HEK293 (cell line): Measurements from ENCODE around the gene LENEP.

ENCODE experiments used
- BCL11A ChIP-seq: fragments of 450-650 bp; formaldehyde crosslinking; IDR thresholded peaks from 2 replicates; pipeline ENCODE4 v1.5.1; 2016; ENCODE audit warnings: low read depth, missing biosample characterization, missing genetic modification characterization
- EGR2 ChIP-seq: fragments of 450-650 bp; formaldehyde crosslinking; IDR thresholded peaks from 2 replicates; pipeline ENCODE4 v1.5.1; 2016; ENCODE audit warnings: low read depth, missing biosample characterization, missing genetic modification characterization
- GLI4 ChIP-seq: fragments of 450-650 bp; formaldehyde crosslinking; IDR thresholded peaks from 2 replicates; pipeline ENCODE4 v1.5.1; 2016; ENCODE audit warnings: missing biosample characterization, missing genetic modification characterization
- OVOL3 ChIP-seq: fragments of 450-650 bp; formaldehyde crosslinking; IDR thresholded peaks from 2 replicates; pipeline ENCODE4 v1.5.1; 2016; ENCODE audit warnings: missing biosample characterization, missing genetic modification characterization
- YY1 ChIP-seq: fragments of 450-650 bp; formaldehyde crosslinking; IDR thresholded peaks from 2 replicates; pipeline ENCODE4 v1.5.1; 2018; ENCODE audit warnings: missing biosample characterization, missing genetic modification characterization
- ZBTB1 ChIP-seq: fragments of 450-650 bp; formaldehyde crosslinking; IDR thresholded peaks from 2 replicates; pipeline ENCODE4 v1.5.1; 2016; ENCODE audit warnings: missing biosample characterization, missing genetic modification characterization
- ZBTB17 ChIP-seq: fragments of 450-650 bp; formaldehyde crosslinking; IDR thresholded peaks from 2 replicates; pipeline ENCODE4 v1.5.1; 2016; ENCODE audit warnings: missing biosample characterization, missing genetic modification characterization
- ZBTB48 ChIP-seq: fragments of 450-650 bp; formaldehyde crosslinking; IDR thresholded peaks from 2 replicates; pipeline ENCODE4 v1.5.1; 2016; ENCODE audit warnings: missing biosample characterization, missing genetic modification characterization
- ZBTB8A ChIP-seq: fragments of 450-650 bp; formaldehyde crosslinking; IDR thresholded peaks from 2 replicates; pipeline ENCODE4 v1.5.1; 2016; ENCODE audit warnings: missing biosample characterization, missing genetic modification characterization
- ZFHX2 ChIP-seq: fragments of 450-650 bp; formaldehyde crosslinking; conservative IDR thresholded peaks from 2 replicates; pipeline ENCODE4 v1.5.1; 2016; ENCODE audit warnings: missing biosample characterization, missing genetic modification characterization
- ZFP3 ChIP-seq: fragments of 450-650 bp; formaldehyde crosslinking; IDR thresholded peaks from 2 replicates; pipeline ENCODE4 v1.5.1; 2016; ENCODE audit warnings: low read depth, missing biosample characterization, missing genetic modification characterization
- ZFP69B ChIP-seq: fragments of 450-650 bp; formaldehyde crosslinking; IDR thresholded peaks from 2 replicates; pipeline ENCODE4 v1.5.1; 2016; ENCODE audit warnings: missing biosample characterization, missing genetic modification characterization
- ZIC2 ChIP-seq: fragments of 450-650 bp; formaldehyde crosslinking; IDR thresholded peaks from 2 replicates; pipeline ENCODE4 v1.5.1; 2016; ENCODE audit warnings: missing biosample characterization, missing genetic modification characterization
- ZNF133 ChIP-seq: fragments of 450-650 bp; formaldehyde crosslinking; IDR thresholded peaks from 2 replicates; pipeline ENCODE4 v1.5.1; 2016; ENCODE audit warnings: missing biosample characterization, missing genetic modification characterization
- ZNF157 ChIP-seq: fragments of 450-650 bp; formaldehyde crosslinking; IDR thresholded peaks from 2 replicates; pipeline ENCODE4 v1.5.1; 2016; ENCODE audit warnings: missing biosample characterization, missing genetic modification characterization
- ZNF239 ChIP-seq: fragments of 450-650 bp; formaldehyde crosslinking; IDR thresholded peaks from 2 replicates; pipeline ENCODE4 v1.5.1; 2016; ENCODE audit warnings: missing biosample characterization, missing genetic modification characterization
- ZNF335 ChIP-seq: fragments of 450-650 bp; formaldehyde crosslinking; conservative IDR thresholded peaks from 2 replicates; pipeline ENCODE4 v1.5.1; 2016; ENCODE audit warnings: missing biosample characterization, missing genetic modification characterization
- ZNF473 ChIP-seq: fragments of 450-650 bp; formaldehyde crosslinking; IDR thresholded peaks from 2 replicates; pipeline ENCODE4 v1.5.1; 2017; ENCODE audit warnings: missing biosample characterization, missing genetic modification characterization
- ZNF514 ChIP-seq: fragments of 450-650 bp; formaldehyde crosslinking; IDR thresholded peaks from 2 replicates; pipeline ENCODE4 v1.5.1; 2016; ENCODE audit warnings: missing biosample characterization, missing genetic modification characterization
- ZNF544 ChIP-seq: fragments of 450-650 bp; formaldehyde crosslinking; IDR thresholded peaks from 2 replicates; pipeline ENCODE4 v1.5.0; 2017; ENCODE audit warnings: missing biosample characterization, missing genetic modification characterization
- ZNF558 ChIP-seq: fragments of 450-650 bp; formaldehyde crosslinking; IDR thresholded peaks from 2 replicates; pipeline ENCODE4 v1.5.1; 2016; ENCODE audit warnings: missing biosample characterization, missing genetic modification characterization
- ZNF561 ChIP-seq: fragments of 450-650 bp; IDR thresholded peaks from 2 replicates; pipeline ENCODE4 v1.5.1; 2018; ENCODE audit warnings: missing biosample characterization, missing genetic modification characterization, borderline replicate concordance
- ZNF626 ChIP-seq: fragments of 450-650 bp; sonication (Bioruptor Pico); formaldehyde crosslinking; IDR thresholded peaks from 2 replicates; pipeline ENCODE4 v1.5.1; 2018; ENCODE audit warnings: missing biosample characterization, missing genetic modification characterization, inconsistent platforms
- ZNF830 ChIP-seq: fragments of 450-650 bp; IDR thresholded peaks from 2 replicates; pipeline ENCODE4 v1.5.0; 2018; ENCODE audit warnings: missing biosample characterization, missing genetic modification characterization, low read depth, mild to moderate bottlenecking, moderate library complexity
- ZNF843 ChIP-seq: fragments of 450-650 bp; formaldehyde crosslinking; IDR thresholded peaks from 2 replicates; pipeline ENCODE4 v1.5.1; 2016; ENCODE audit warnings: missing biosample characterization, missing genetic modification characterization
- TF ChIP-seq, protein P1 (sequence below): fragments of 450-650 bp; formaldehyde crosslinking; IDR thresholded peaks from 2 replicates; pipeline ENCODE4; 2016; ENCODE audit warnings: missing biosample characterization, missing genetic modification characterization
- TF ChIP-seq, protein P2 (sequence below): fragments of 450-650 bp; formaldehyde crosslinking; IDR thresholded peaks from 2 replicates; pipeline ENCODE4 v1.5.1; 2016; ENCODE audit warnings: missing biosample characterization, missing genetic modification characterization
- TF ChIP-seq, protein P3 (sequence below): fragments of 450-650 bp; formaldehyde crosslinking; IDR thresholded peaks from 2 replicates; pipeline ENCODE4 v1.5.1; 2017; ENCODE audit warnings: missing biosample characterization, mild to moderate bottlenecking, missing genetic modification characterization, moderate library complexity
- TF ChIP-seq, protein P4 (sequence below): fragments of 450-650 bp; formaldehyde crosslinking; IDR thresholded peaks from 2 replicates; pipeline ENCODE4 v1.5.1; 2017; ENCODE audit warnings: missing biosample characterization, missing genetic modification characterization
- TF ChIP-seq, protein P5 (sequence below): fragments of 450-650 bp; formaldehyde crosslinking; IDR thresholded peaks from 2 replicates; pipeline ENCODE4 v1.5.1; 2016; ENCODE audit warnings: missing biosample characterization, missing genetic modification characterization
- TF ChIP-seq, protein P6 (sequence below): fragments of 450-650 bp; formaldehyde crosslinking; IDR thresholded peaks from 2 replicates; pipeline ENCODE4 v1.5.1; 2017; ENCODE audit warnings: missing biosample characterization, missing genetic modification characterization

Gene LENEP

DNA sequence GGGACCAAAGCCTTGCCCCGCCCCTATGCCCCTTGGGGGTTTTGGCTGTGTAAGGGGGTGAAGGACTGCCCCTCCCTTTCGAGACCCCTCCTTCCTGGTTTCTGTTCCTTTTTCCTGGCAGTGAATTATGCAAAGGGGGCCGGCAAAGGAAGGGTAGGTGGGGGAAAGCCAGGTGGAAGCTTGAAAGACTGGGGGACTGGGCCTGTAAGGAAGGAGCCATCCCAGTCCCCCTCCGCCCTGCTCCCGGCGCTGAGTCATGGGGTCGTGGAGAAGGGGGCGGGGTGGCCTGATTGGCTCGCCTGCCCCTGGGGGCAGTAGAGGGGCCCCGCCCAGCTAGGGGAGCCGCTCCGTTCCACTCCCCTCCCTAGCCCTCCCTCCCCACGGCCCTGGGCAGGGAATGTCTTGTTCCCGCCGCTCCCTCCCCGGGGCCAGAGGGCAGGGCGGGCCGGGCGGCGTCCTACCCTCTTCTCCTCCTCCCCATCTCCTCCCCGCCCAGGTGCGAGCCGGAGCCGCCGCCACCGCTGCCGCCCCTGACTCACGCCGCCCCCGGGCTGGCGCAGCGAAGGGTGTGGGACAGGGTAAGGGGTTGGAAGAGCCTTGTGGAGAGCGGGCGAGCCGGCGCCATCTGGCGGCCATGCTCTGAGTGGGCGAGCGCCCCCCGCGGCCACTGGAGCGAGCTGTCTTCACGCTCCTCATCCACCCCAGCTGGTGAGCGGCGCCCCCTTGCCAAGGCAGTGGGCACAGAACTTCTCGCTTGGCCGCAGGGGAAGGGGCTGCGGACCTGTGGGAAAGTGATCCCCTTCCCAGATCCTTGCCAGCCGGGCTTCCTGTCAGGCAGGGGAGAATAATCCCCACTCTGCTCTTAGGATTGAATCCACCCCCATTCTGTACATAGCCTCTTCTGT, 23.9 kb downstream of the LENEP start (continued):
- TF ChIP-seq ZNF473 (tag by site-specific recombination) (no peak), ZNF133 (tag by site-specific recombination) (no peak), ZNF830 (no peak), ZFP3 (tag by site-specific recombination) (no peak), ZBTB8A (tag by site-specific recombination) (peak; percentile 96), ZNF626 (tag by site-specific recombination) (no peak), ZNF544 (tag by site-specific recombination) (no peak), ZNF514 (tag by site-specific recombination) (no peak), EGR2 (tag by site-specific recombination) (peak; percentile 99), ZNF239 (tag by site-specific recombination) (no peak), GLI4 (tag by site-specific recombination) (peak; percentile 79; the same call in 1 of the 2 replicates), YY1 (tag by site-specific recombination) (peak; percentile 93), ZBTB1 (tag by site-specific recombination) (no peak), BCL11A (peak; percentile 95), ZBTB48 (tag by site-specific recombination) (peak; percentile 100), ZNF561 (tag by site-specific recombination) (peak; percentile 93), ZNF157 (tag by site-specific recombination) (no peak), ZFP69B (no peak), ZNF843 (tag by site-specific recombination) (peak; percentile 68; the same call in 1 of the 2 replicates), ZBTB17 (tag by site-specific recombination) (peak; percentile 95), OVOL3 (tag by site-specific recombination) (0 out of 2 replicates have a peak, but pooled peaks have one; percentile 11), ZNF558 (tag by site-specific recombination) (no peak), ZIC2 (peak; percentile 79), ZFHX2 (tag by site-specific recombination) (peak; percentile 99), ZNF335 (tag by site-specific recombination) (peak; percentile 72)
- TF ChIP-seq, protein P1, sequence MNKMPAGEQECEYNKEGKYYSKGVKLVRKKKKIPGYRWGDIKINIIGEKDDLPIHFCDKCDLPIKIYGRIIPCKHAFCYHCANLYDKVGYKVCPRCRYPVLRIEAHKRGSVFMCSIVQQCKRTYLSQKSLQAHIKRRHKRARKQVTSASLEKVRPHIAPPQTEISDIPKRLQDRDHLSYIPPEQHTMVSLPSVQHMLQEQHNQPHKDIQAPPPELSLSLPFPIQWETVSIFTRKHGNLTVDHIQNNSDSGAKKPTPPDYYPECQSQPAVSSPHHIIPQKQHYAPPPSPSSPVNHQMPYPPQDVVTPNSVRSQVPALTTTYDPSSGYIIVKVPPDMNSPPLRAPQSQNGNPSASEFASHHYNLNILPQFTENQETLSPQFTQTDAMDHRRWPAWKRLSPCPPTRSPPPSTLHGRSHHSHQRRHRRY (tag by site-specific recombination), result no peak
- TF ChIP-seq, protein P2, sequence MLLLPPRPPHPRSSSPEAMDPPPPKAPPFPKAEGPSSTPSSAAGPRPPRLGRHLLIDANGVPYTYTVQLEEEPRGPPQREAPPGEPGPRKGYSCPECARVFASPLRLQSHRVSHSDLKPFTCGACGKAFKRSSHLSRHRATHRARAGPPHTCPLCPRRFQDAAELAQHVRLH (tag by site-specific recombination), result peak; percentile 95
- TF ChIP-seq, protein P3, sequence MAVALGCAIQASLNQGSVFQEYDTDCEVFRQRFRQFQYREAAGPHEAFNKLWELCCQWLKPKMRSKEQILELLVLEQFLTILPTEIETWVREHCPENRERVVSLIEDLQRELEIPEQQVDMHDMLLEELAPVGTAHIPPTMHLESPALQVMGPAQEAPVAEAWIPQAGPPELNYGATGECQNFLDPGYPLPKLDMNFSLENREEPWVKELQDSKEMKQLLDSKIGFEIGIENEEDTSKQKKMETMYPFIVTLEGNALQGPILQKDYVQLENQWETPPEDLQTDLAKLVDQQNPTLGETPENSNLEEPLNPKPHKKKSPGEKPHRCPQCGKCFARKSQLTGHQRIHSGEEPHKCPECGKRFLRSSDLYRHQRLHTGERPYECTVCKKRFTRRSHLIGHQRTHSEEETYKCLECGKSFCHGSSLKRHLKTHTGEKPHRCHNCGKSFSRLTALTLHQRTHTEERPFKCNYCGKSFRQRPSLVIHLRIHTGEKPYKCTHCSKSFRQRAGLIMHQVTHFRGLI (tag by site-specific recombination), result peak; percentile 34; the same call in 1 of the 2 replicates
- TF ChIP-seq, protein P4, sequence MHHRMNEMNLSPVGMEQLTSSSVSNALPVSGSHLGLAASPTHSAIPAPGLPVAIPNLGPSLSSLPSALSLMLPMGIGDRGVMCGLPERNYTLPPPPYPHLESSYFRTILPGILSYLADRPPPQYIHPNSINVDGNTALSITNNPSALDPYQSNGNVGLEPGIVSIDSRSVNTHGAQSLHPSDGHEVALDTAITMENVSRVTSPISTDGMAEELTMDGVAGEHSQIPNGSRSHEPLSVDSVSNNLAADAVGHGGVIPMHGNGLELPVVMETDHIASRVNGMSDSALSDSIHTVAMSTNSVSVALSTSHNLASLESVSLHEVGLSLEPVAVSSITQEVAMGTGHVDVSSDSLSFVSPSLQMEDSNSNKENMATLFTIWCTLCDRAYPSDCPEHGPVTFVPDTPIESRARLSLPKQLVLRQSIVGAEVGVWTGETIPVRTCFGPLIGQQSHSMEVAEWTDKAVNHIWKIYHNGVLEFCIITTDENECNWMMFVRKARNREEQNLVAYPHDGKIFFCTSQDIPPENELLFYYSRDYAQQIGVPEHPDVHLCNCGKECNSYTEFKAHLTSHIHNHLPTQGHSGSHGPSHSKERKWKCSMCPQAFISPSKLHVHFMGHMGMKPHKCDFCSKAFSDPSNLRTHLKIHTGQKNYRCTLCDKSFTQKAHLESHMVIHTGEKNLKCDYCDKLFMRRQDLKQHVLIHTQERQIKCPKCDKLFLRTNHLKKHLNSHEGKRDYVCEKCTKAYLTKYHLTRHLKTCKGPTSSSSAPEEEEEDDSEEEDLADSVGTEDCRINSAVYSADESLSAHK (tag by site-specific recombination), result no peak
- TF ChIP-seq, protein P5, sequence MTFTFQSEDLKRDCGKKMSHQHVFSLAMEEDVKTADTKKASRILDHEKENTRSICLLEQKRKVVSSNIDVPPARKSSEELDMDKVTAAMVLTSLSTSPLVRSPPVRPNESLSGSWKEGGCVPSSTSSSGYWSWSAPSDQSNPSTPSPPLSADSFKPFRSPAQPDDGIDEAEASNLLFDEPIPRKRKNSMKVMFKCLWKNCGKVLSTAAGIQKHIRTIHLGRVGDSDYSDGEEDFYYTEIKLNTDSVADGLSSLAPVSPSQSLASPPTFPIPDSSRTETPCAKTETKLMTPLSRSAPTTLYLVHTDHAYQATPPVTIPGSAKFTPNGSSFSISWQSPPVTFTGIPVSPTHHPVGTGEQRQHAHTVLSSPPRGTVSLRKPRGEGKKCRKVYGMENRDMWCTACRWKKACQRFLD (tag by site-specific recombination), result no peak
- TF ChIP-seq, protein P6, sequence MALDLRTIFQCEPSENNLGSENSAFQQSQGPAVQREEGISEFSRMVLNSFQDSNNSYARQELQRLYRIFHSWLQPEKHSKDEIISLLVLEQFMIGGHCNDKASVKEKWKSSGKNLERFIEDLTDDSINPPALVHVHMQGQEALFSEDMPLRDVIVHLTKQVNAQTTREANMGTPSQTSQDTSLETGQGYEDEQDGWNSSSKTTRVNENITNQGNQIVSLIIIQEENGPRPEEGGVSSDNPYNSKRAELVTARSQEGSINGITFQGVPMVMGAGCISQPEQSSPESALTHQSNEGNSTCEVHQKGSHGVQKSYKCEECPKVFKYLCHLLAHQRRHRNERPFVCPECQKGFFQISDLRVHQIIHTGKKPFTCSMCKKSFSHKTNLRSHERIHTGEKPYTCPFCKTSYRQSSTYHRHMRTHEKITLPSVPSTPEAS, result no peak
